Activated T-helper 9 cell treated with anti-CD3 and anti-CD28 coated beads, Interleukin-2, amount 50 U/mL, for 16 hours (primary cell): ENCODE data around the gene NGFR.

ENCODE experiments used
- DNase-seq: peaks from one replicate; pipeline ENCODE4 v3.0.0-alpha.2; 2020; ENCODE audit warnings: low read depth

NGFR gene

GRCh38 chr17:49469831-49470810 is 25.0 kb upstream of the NGFR start:
- DNase-seq: no peak

- DNase-seq: no peak
Observed at GRCh38 chr17:49471089-49471683, 23.9 kb upstream of the NGFR start.

GRCh38 chr17:49471769-49472168 is 23.3 kb upstream of the NGFR start:
- DNase-seq: no peak

GRCh38 chr17:49472527-49472926 is 22.6 kb upstream of the NGFR start:
- DNase-seq: no peak

- DNase-seq: no peak
Observed at GRCh38 chr17:49473900-49474751, 21.0 kb upstream of the NGFR start.

GRCh38 chr17:49477709-49478108 is 17.4 kb upstream of the NGFR start:
- no peak for DNase-seq

GRCh38 chr17:49480836-49481615 is 14.1 kb upstream of the NGFR start:
- no peak for DNase-seq

GRCh38 chr17:49482144-49482817 is 12.8 kb upstream of the NGFR start:
- no peak for DNase-seq

GRCh38 chr17:49483599-49484509 is 11.2 kb upstream of the NGFR start:
- DNase-seq: no peak

GRCh38 chr17:49484588-49484987 is 10.5 kb upstream of the NGFR start:
- no peak for DNase-seq

GRCh38 chr17:49486012-49486641 is 9.0 kb upstream of the NGFR start:
- DNase-seq: no peak

GRCh38 chr17:49487183-49487582 is 7.9 kb upstream of the NGFR start:
- no peak for DNase-seq

- no peak for DNase-seq
Observed at GRCh38 chr17:49488612-49489011, 6.5 kb upstream of the NGFR start.

- no peak for DNase-seq
Observed at GRCh38 chr17:49489348-49489747, 5.7 kb upstream of the NGFR start.

- DNase-seq: no peak
Observed at GRCh38 chr17:49490276-49490675, 4.8 kb upstream of the NGFR start.

GRCh38 chr17:49491192-49491769 is 3.8 kb upstream of the NGFR start:
- no peak for DNase-seq

- no peak for DNase-seq
Observed at GRCh38 chr17:49494399-49494985, 601 bp upstream of the NGFR start.

GRCh38 chr17:49495842-49496182 is 719 bp downstream of the NGFR start:
- DNase-seq: no peak
